Memory B cell (primary cell): ENCODE data around the gene GAPDHS.

Source experiments
- ATAC-seq: fragments of 150-1000 bp; cut with Tn5 transposase; 2 replicates; pipeline ENCODE4 v1.10.0; 2021; ENCODE audit warnings: low read depth, mild to moderate bottlenecking, moderate library complexity
- DNase-seq, 2 donors: peaks; one replicate each; pipeline ENCODE4 v3.0.0; 2022; ENCODE audit warnings: low spot score in 2 of 2
- H3K27ac Mint-ChIP-seq: one replicate; pipeline ENCODE4 v1.8.0; 2022; ENCODE audit warnings: mild to moderate bottlenecking, moderate library complexity, mixed read lengths
- H3K27me3 Mint-ChIP-seq: one replicate; pipeline ENCODE4 v1.8.0; 2022; ENCODE audit warnings: mixed read lengths
- H3K36me3 Mint-ChIP-seq: one replicate; pipeline ENCODE4 v1.8.0; 2022; ENCODE audit warnings: mild to moderate bottlenecking, mixed read lengths
- H3K4me1 Mint-ChIP-seq: one replicate; pipeline ENCODE4 v1.8.0; 2022; ENCODE audit warnings: mixed read lengths
- H3K4me3 Mint-ChIP-seq: one replicate; pipeline ENCODE4 v1.8.0; 2022; ENCODE audit warnings: mild to moderate bottlenecking, moderate library complexity, mixed read lengths
- H3K9me3 Mint-ChIP-seq: one replicate; pipeline ENCODE4 v1.8.0; 2022; ENCODE audit warnings: mixed read lengths

GAPDHS gene

DNA sequence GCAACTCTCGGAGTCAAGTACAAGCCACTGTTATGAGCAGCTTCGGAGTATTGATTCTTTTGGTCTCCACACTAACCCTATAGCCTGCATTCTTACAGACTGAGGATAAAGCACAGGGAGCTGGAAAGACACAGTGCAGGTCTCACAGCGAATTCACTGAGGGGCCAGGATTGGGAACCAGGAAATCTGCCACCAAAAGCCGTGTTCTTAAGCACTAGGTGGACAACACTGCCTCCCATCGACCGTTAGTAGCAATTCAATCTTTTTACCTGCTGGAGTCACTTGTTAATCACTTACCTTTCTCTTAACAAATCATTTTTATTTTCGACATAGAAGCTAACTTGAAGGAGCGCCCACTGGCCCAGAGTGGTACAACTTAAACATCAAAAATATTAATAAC, 59.0 kb downstream of the GAPDHS start:
- ATAC-seq (peak; percentile 53), DNase-seq (peak in 1 of 2 donors; percentile 28)
- Mint-ChIP-seq H3K4me3 (no peak overlapping the region), H3K36me3 (no peaks in the 10 kb centered on the region), H3K9me3 (peaks cover 1% of the 10 kb centered on the region), H3K27me3 (peaks cover 10% of the 10 kb centered on the region), H3K27ac (no peak overlapping the region), H3K4me1 (no peaks in the 10 kb centered on the region)
